A549 (cell line): Measurements from ENCODE around the gene SLC6A7. TPM values are rescaled to one million over a fixed set of nuclear protein-coding genes. Genes with fewer than 3 reads are reported as not detected.

Experiments
- ATAC-seq, 2 experiments: fragments of 200-7000 bp in 1 of 2; fragments of >200 bp in 1 of 2; cut with Nextera tagmentation in 1 of 2; cut with Tn5 transposase in 1 of 2; 3 replicates each; pipeline versions ENCODE4 v1.8.0 to v1.9.1; 2018 to 2020; ENCODE audit warnings: mild to moderate bottlenecking in 1 of 2, moderate library complexity in 1 of 2
- CTCF ChIA-PET: fragments of 300-600 bp; sonication (Branson Sonifier 250); formaldehyde crosslinking; extraction: SDS; loops from one replicate; lab custom pipeline; 2021; ENCODE audit warnings: antibody characterized with exemption, inconsistent platforms; lab: Yijun Ruan, JAX
- POLR2A ChIA-PET: fragments of 350-600 bp; formaldehyde crosslinking; extraction: SDS; loops from one replicate; lab custom pipeline; 2021; ENCODE audit warnings: antibody characterized with exemption, inconsistent platforms; lab: Yijun Ruan, JAX
- DNase-seq, 2 experiments: peaks; one replicate each; pipeline versions ENCODE4 v3.0.0 to v3.0.0-alpha.2; 2011 to 2016; ENCODE audit warnings: low read depth in 1 of 2, low spot score in 1 of 2
- FAIRE-seq: peaks from 2 replicates; lab custom pipeline; 2011; peaks lifted over from hg19 to GRCh38; lab: Jason Lieb, UNC
- H3K27ac ChIP-seq, 2 experiments: fragments of >200 bp; sonication (Bioruptor Twin); formaldehyde crosslinking; 3 replicates each; pipeline ENCODE4 v1.5.1; 2016 to 2017
- H3K4me1 ChIP-seq: fragments of >200 bp; sonication (Bioruptor Twin); formaldehyde crosslinking; 3 replicates; pipeline ENCODE4 v1.6.1; 2016
- H3K4me2 ChIP-seq: fragments of >200 bp; sonication (Bioruptor Twin); formaldehyde crosslinking; 3 replicates; pipeline ENCODE4 v1.6.1; 2016
- H3K4me3 ChIP-seq: fragments of >200 bp; sonication (Bioruptor Twin); formaldehyde crosslinking; 3 replicates; pipeline ENCODE4 v1.5.1; 2016
- H3K9me3 ChIP-seq: fragments of >200 bp; sonication (Bioruptor Twin); formaldehyde crosslinking; 3 replicates; pipeline ENCODE4 v1.6.1; 2016
- ATOH8 ChIP-seq: fragments of 250-450 bp; sonication (Bioruptor Pico); IDR thresholded peaks from 2 replicates; pipeline ENCODE4 v1.5.0; 2020; ENCODE audit warnings: low read depth, mild to moderate bottlenecking, moderate library complexity
- CBX8 ChIP-seq: fragments of 200-600 bp; sonication (generic); IDR thresholded peaks from 2 replicates; pipeline ENCODE4 v1.6.1; 2016
- CEBPB ChIP-seq, 2 experiments: fragments of >200 bp in 1 of 2; sonication (Bioruptor Twin) in 1 of 2; formaldehyde crosslinking in 1 of 2; IDR thresholded peaks; 2 replicates each; pipeline ENCODE4 v1.6.1; 2012 to 2016
- CTCF ChIP-seq: fragments of >200 bp; sonication (Bioruptor Twin); formaldehyde crosslinking; IDR thresholded peaks from 3 replicates; pipeline ENCODE4 v1.5.1; 2016
- FOSB ChIP-seq: fragments of 250-450 bp; sonication (Bioruptor Pico); IDR thresholded peaks from 2 replicates; pipeline ENCODE4 v1.5.0; 2020; ENCODE audit warnings: mild to moderate bottlenecking, moderate library complexity
- HDAC2 ChIP-seq: fragments of 200-600 bp; sonication (generic); IDR thresholded peaks from 2 replicates; pipeline ENCODE4 v1.6.1; 2016
- HEYL ChIP-seq: fragments of 250-450 bp; sonication (Bioruptor Pico); IDR thresholded peaks from 2 replicates; pipeline ENCODE4 v1.8.0; 2021; ENCODE audit warnings: mild to moderate bottlenecking, moderate library complexity
- HMGXB4 ChIP-seq: fragments of 250-450 bp; sonication (Bioruptor Pico); IDR thresholded peaks from 2 replicates; pipeline ENCODE4 v1.5.0; 2021; ENCODE audit warnings: mild to moderate bottlenecking, moderate library complexity, borderline replicate concordance
- HOXB5 ChIP-seq: fragments of 250-450 bp; sonication (Bioruptor Pico); IDR thresholded peaks from 2 replicates; pipeline ENCODE4 v1.5.0; 2020; ENCODE audit warnings: mild to moderate bottlenecking, moderate library complexity
- JUN ChIP-seq, 2 experiments: fragments of >200 bp; sonication (Bioruptor Twin); formaldehyde crosslinking; IDR thresholded peaks; 2 replicates in 1 of 2; 3 replicates in 1 of 2; pipeline ENCODE4 v1.6.1; 2016 to 2017
- KDM5A ChIP-seq: fragments of 200-600 bp; sonication (generic); IDR thresholded peaks from 2 replicates; pipeline ENCODE4 v1.6.1; 2016; ENCODE audit warnings: antibody characterized with exemption, mild to moderate bottlenecking
- MAFK ChIP-seq: fragments of 450-650 bp; IDR thresholded peaks from 2 replicates; pipeline ENCODE4 v1.6.1; 2014; ENCODE audit not compliant: partially characterized antibody
- MAX ChIP-seq: IDR thresholded peaks from 2 replicates; pipeline ENCODE4 v1.6.1; 2012
- MYC ChIP-seq: IDR thresholded peaks from 2 replicates; pipeline ENCODE4 v1.6.1; 2012; ENCODE audit warnings: mild to moderate bottlenecking, inconsistent platforms, low read length, improper control_type of control experiment, borderline replicate concordance
- NFE2L2 ChIP-seq: fragments of 150-350 bp; conservative IDR thresholded peaks from 2 replicates; pipeline ENCODE4 v1.6.1; 2014; ENCODE audit warnings: low read length
- NR3C1 ChIP-seq: fragments of >200 bp; sonication (Bioruptor Twin); formaldehyde crosslinking; IDR thresholded peaks from 3 replicates; pipeline ENCODE4 v1.6.1; 2017
- PBX3 ChIP-seq: IDR thresholded peaks from 2 replicates; pipeline ENCODE4 v1.6.1; 2012
- POLR2AphosphoS2 ChIP-seq: conservative IDR thresholded peaks from 2 replicates; pipeline ENCODE4 v1.6.1; 2012; ENCODE audit warnings: low read length, improper control_type of control experiment, inconsistent platforms
- RAD21 ChIP-seq, 2 experiments: fragments of >200 bp in 1 of 2; sonication (Bioruptor Twin) in 1 of 2; formaldehyde crosslinking in 1 of 2; IDR thresholded peaks in 1 of 2; conservative IDR thresholded peaks in 1 of 2; 2 replicates in 1 of 2; 3 replicates in 1 of 2; pipeline ENCODE4 v1.6.1; 2012 to 2018; ENCODE audit warnings: inconsistent platforms in 1 of 2
- RCOR1 ChIP-seq: fragments of 150-350 bp; IDR thresholded peaks from 2 replicates; pipeline ENCODE4 v1.6.1; 2014; ENCODE audit warnings: antibody characterized with exemption, low read length, low read depth
- REST ChIP-seq: fragments of 200-600 bp; sonication (generic); IDR thresholded peaks from 2 replicates; pipeline ENCODE4 v1.6.1; 2016; ENCODE audit warnings: antibody characterized with exemption, mild to moderate bottlenecking, moderate library complexity
- RFX5 ChIP-seq: fragments of 450-650 bp; IDR thresholded peaks from 2 replicates; pipeline ENCODE4 v1.7.1; 2014; ENCODE audit warnings: antibody characterized with exemption, mild to moderate bottlenecking, moderate library complexity
- TFCP2L1 ChIP-seq: fragments of 250-450 bp; sonication (Bioruptor Pico); IDR thresholded peaks from 2 replicates; pipeline ENCODE4 v1.5.0; 2021; ENCODE audit warnings: mild to moderate bottlenecking
- ZC3H11A ChIP-seq: fragments of 450-650 bp; IDR thresholded peaks from 2 replicates; pipeline ENCODE4 v1.6.1; 2014; ENCODE audit warnings: antibody characterized with exemption, mild to moderate bottlenecking
- ZNF302 ChIP-seq: fragments of 250-450 bp; sonication (Bioruptor Pico); IDR thresholded peaks from 2 replicates; pipeline ENCODE4 v1.9.0; 2021; ENCODE audit warnings: inconsistent platforms, mild to moderate bottlenecking, moderate library complexity
- ZSCAN20 ChIP-seq: fragments of 250-450 bp; sonication (Bioruptor Pico); IDR thresholded peaks from 2 replicates; pipeline ENCODE4 v1.8.0; 2022; ENCODE audit warnings: mild to moderate bottlenecking, moderate library complexity
- WGBS: methylation state at CpG from one replicate; pipeline ENCODE4 v1.1.6; 2017; ENCODE audit errors: missing lambda C conversion rate; 5-methylcytosine and 5-hydroxymethylcytosine counted together
- polyA plus RNA-seq, 4 experiments: library from polyadenylated mRNA; depleted of rRNA in 3 of 4; stranded (reverse); fragments of >200 nt; fragmentation: RNase III in 1 of 4; extraction: RNeasy Plus Mini Kit Qiagen cat#74134 plus additional on column Dnase treatment in 1 of 4; gene quantifications; 2 replicates in 3 of 4; 3 replicates in 1 of 4; pipeline ENCODE4 v1.2.3, GENCODE V29; 2011 to 2017

The SLC6A7 gene
- polyA plus RNA-seq, 2 of the 4 experiments (the other 2 are of a cell fraction) = not detected

- no peak for TF ChIP-seq RAD21 (conservative IDR thresholded peaks at IDR 0.05 in 1 of 2, IDR thresholded peaks at IDR 0.05 in 1 of 2)
- TF ChIP-seq CBX8 = no peak
- no peak for TF ChIP-seq NFE2L2
- TF ChIP-seq MAFK = no peak
- TF ChIP-seq ZSCAN20 (CRISPR knock-in tag) = no peak
- no peak for TF ChIP-seq CEBPB (IDR thresholded peaks at IDR 0.05)
- TF ChIP-seq RCOR1 = no peak
- TF ChIP-seq ZC3H11A = no peak
- TF ChIP-seq, all 56 proteins: peak for 0
These were observed 4.6 kb upstream of the SLC6A7 start (continued) for GRCh38 chr5:150184990-150185912.

GRCh38 chr5:150186137-150186536 is 3.7 kb upstream of the SLC6A7 start:
- WGBS = 81% methylated on average over 8 of the region's 8 CpGs
- ATAC-seq (no peak), DNase-seq (no peak), FAIRE-seq (no peak)
- TF ChIP-seq NFE2L2 = no peak
- Histone ChIP-seq H3K4me1 (no peaks in the 10 kb centered on the region), H3K4me2 (no peak overlapping the region), H3K4me3 (no peak overlapping the region), H3K9me3 (no peaks in the 10 kb centered on the region), H3K27ac (no peak overlapping the region)
- ChIA-PET CTCF (interaction anchor here (1.1 to 3.6 kb wide), 3 partner anchors 13 to 165 kb away, joined by 3 to 13 read pairs (median 4); no protein-coding TSS in a partner anchor), POLR2A (no interaction called here)

GRCh38 chr5:150186897-150187296 is 3.0 kb upstream of the SLC6A7 start:
- POLR2A ChIA-PET = no interaction called here
- no peak for FAIRE-seq
- no peak overlapping the region for H3K4me2 ChIP-seq
- WGBS = 59% methylated on average over 4 of the region's 4 CpGs
- H3K27ac ChIP-seq = no peak overlapping the region
- TF ChIP-seq ZC3H11A = no peak
- TF ChIP-seq JUN (IDR thresholded peaks at IDR 0.05) = no peak
- no peak for TF ChIP-seq RCOR1
- TF ChIP-seq MAX = no peak
- no peak for TF ChIP-seq KDM5A
- no peak for TF ChIP-seq CTCF
- TF ChIP-seq FOSB (CRISPR knock-in tag) = no peak
- TF ChIP-seq RFX5 = no peak
- no peak for TF ChIP-seq NR3C1
- no peak for TF ChIP-seq HOXB5 (CRISPR knock-in tag)
- TF ChIP-seq ATOH8 (CRISPR knock-in tag) = no peak
- TF ChIP-seq REST = no peak
- TF ChIP-seq HMGXB4 (CRISPR knock-in tag) = no peak
- no peak for TF ChIP-seq ZNF302 (CRISPR knock-in tag)
- TF ChIP-seq HEYL = no peak
- TF ChIP-seq TFCP2L1 = no peak
- TF ChIP-seq PBX3 = no peak
- no peak for TF ChIP-seq MYC
- TF ChIP-seq POLR2AphosphoS2 = no peak
- TF ChIP-seq HDAC2 = no peak
- no peak overlapping the region for H3K4me3 ChIP-seq
- H3K4me1 ChIP-seq = no peaks in the 10 kb centered on the region
- CTCF ChIA-PET = interaction anchor here (1.1 to 3.6 kb wide), 5 partner anchors 10 to 164 kb away, joined by 3 to 13 read pairs (median 4); no protein-coding TSS in a partner anchor
- no peak for DNase-seq
- H3K9me3 ChIP-seq = no peaks in the 10 kb centered on the region
- ATAC-seq = no peak
